GM12878 (cell line): ENCODE measurements around the gene ABCC5. TPM values are rescaled to one million over a fixed set of nuclear protein-coding genes. Genes with fewer than 3 reads are reported as not detected.
A peak's percentile ranks its signal among the peaks of the same experiment; 100 is the strongest.

ENCODE experiments used
- ATAC-seq: fragments of 200-7000 bp; cut with Tn5 transposase; 3 replicates; pipeline ENCODE4 v1.9.1; 2020; ENCODE audit warnings: mild to moderate bottlenecking, moderate library complexity
- BruUV-seq: library from RNA; stranded (reverse); fragments of 400-500 nt; replicated peaks from 2 replicates; lab custom pipeline; 2021; lab: Mats Ljungman, UMichigan
- CTCF ChIA-PET: fragments of 300-600 bp; sonication (Branson Sonifier 250); formaldehyde crosslinking; extraction: SDS; loops from one replicate; lab custom pipeline; 2021; ENCODE audit warnings: inconsistent platforms; lab: Yijun Ruan, JAX
- POLR2A ChIA-PET: fragments of 350-600 bp; formaldehyde crosslinking; extraction: SDS; loops from one replicate; lab custom pipeline; 2021; ENCODE audit warnings: inconsistent platforms; lab: Charles Lee
- RAD21 ChIA-PET: fragments of 300-600 bp; sonication (Branson Sonifier 250); formaldehyde crosslinking; loops from one replicate; lab custom pipeline; 2023; ENCODE audit warnings: antibody characterized with exemption; ENCODE audit not compliant: unreplicated experiment; lab: Charles Lee
- SMC1A ChIA-PET: fragments of 300-600 bp; sonication (Branson Sonifier 250); formaldehyde crosslinking; loops from one replicate; lab custom pipeline; 2023; ENCODE audit not compliant: unreplicated experiment, uncharacterized antibody; lab: Charles Lee
- DNase-seq: peaks from one replicate; pipeline ENCODE4 v3.0.0-alpha.2; 2011; ENCODE audit warnings: low read depth, low spot score
- FAIRE-seq: peaks from 3 replicates; lab custom pipeline; 2011; peaks lifted over from hg19 to GRCh38; lab: Jason Lieb, UNC
- H2AFZ ChIP-seq: 2 replicates; pipeline ENCODE4 v1.6.0; 2011; ENCODE audit warnings: low read depth, low read length, control low read depth; ENCODE audit not compliant: control insufficient read depth
- H3K27ac ChIP-seq: 2 replicates; pipeline ENCODE4 v1.5.1; 2011; ENCODE audit warnings: control low read depth; ENCODE audit not compliant: control insufficient read depth, insufficient read depth
- H3K27me3 ChIP-seq, 2 experiments: replicated peaks in 1 of 2; 2 replicates each; pipeline versions ENCODE4 v1.6.0 to v1.6.1; 2011; ENCODE audit warnings: low read length in 1 of 2; ENCODE audit not compliant: control insufficient read depth in 2 of 2, insufficient read depth in 2 of 2
- H3K36me3 ChIP-seq, 2 experiments: 2 replicates each; pipeline ENCODE4 v1.5.1; 2011; ENCODE audit warnings: low read length in 1 of 2; ENCODE audit not compliant: control insufficient read depth in 2 of 2, insufficient read depth in 2 of 2
- H3K4me1 ChIP-seq: 2 replicates; pipeline ENCODE4 v1.6.1; 2011; ENCODE audit warnings: mild to moderate bottlenecking, low read length, moderate library complexity, mixed read lengths; ENCODE audit not compliant: control insufficient read depth, insufficient read depth
- H3K4me2 ChIP-seq: 2 replicates; pipeline ENCODE4 v1.6.0; 2011; ENCODE audit warnings: control low read depth; ENCODE audit not compliant: control insufficient read depth, insufficient read depth
- H3K4me3 ChIP-seq: fragments of 200-600 bp; sonication (generic); 2 replicates; pipeline ENCODE4 v1.5.1; 2016
- H3K79me2 ChIP-seq: 2 replicates; pipeline ENCODE4 v1.6.0; 2011; ENCODE audit warnings: low read length; ENCODE audit not compliant: control insufficient read depth, insufficient read depth
- H3K9ac ChIP-seq: 2 replicates; pipeline ENCODE4 v1.8.0; 2011; ENCODE audit warnings: low read length, control low read depth, mixed read lengths; ENCODE audit not compliant: control insufficient read depth, insufficient read depth
- H3K9me3 ChIP-seq: replicated peaks from 3 replicates; pipeline ENCODE4 v1.5.1; 2011; ENCODE audit warnings: mild to moderate bottlenecking, low read length; ENCODE audit not compliant: control insufficient read depth, insufficient read depth
- H4K20me1 ChIP-seq: 2 replicates; pipeline ENCODE4 v1.6.0; 2011; ENCODE audit not compliant: control insufficient read depth, insufficient read depth
- BMI1 ChIP-seq: fragments of 450-650 bp; IDR thresholded peaks from 2 replicates; pipeline ENCODE4 v1.6.1; 2016; ENCODE audit warnings: mild to moderate bottlenecking, moderate library complexity, borderline replicate concordance
- GATAD2B ChIP-seq: fragments of 450-650 bp; conservative IDR thresholded peaks from 2 replicates; pipeline ENCODE4 v1.6.1; 2017; ENCODE audit warnings: low read depth, mild to moderate bottlenecking, moderate library complexity
- WGBS: methylation state at CpG from one replicate; pipeline ENCODE4 v1.1.6; 2016; ENCODE audit warnings: low lambda C conversion rate; ENCODE audit not compliant: insufficient replicate concordance, insufficient coverage; ENCODE audit errors: missing lambda C conversion rate; 5-methylcytosine and 5-hydroxymethylcytosine counted together
- in situ Hi-C: fragments of 300-500 bp; cut with MboI; formaldehyde crosslinking; loops from 9 replicates; pipeline ENCODE4 v1.14.3; 2018; ENCODE audit warnings: mixed read lengths
- intact Hi-C: fragments of 100-400 bp; cut with micrococcal nuclease; formaldehyde crosslinking; loops from one replicate; pipeline ENCODE4 v1.14.2; 2022; ENCODE audit not compliant: unreplicated experiment
- polyA plus RNA-seq, 11 experiments: library from polyadenylated mRNA; depleted of rRNA in 4 of 11; unstranded in 6 of 11; stranded (reverse) in 5 of 11; fragments of >200 nt; fragmentation: Nextera tagmentation in 4 of 11; fragmentation: Illumina TruSeq in 1 of 11; extraction: Ambion mirVana in 4 of 11; extraction: Trizol in 1 of 11; gene quantifications; 1 replicate in 1 of 11; 2 replicates in 10 of 11; pipeline versions ENCODE4 v1.2.1 to v1.2.3, GENCODE V29; 2011 to 2016; ENCODE audit warnings: inconsistent platforms in 2 of 11, missing spikeins in 2 of 11, low read depth in 1 of 11
- total RNA-seq, 4 experiments: library from RNA; depleted of rRNA in 3 of 4; stranded (reverse); fragments of >200 nt in 3 of 4; fragmentation: Illumina TruSeq in 1 of 4; extraction: Trizol in 1 of 4; gene quantifications; 2 replicates each; pipeline versions ENCODE4 v1.2.1 to v1.2.3, GENCODE V29; 2013 to 2021
- TF ChIP-seq, protein P1 (sequence below): IDR thresholded peaks from 2 replicates; pipeline ENCODE4 v1.6.1; 2011; ENCODE audit warnings: borderline replicate concordance, low read depth, mild to moderate bottlenecking, moderate library complexity, low read length; ENCODE audit not compliant: insufficient read depth, poor library complexity, severe bottlenecking
- TF ChIP-seq, protein P2 (sequence below): fragments of 450-650 bp; IDR thresholded peaks from 2 replicates; pipeline ENCODE4 v1.6.1; 2018; ENCODE audit warnings: mild to moderate bottlenecking, low read depth, moderate library complexity; ENCODE audit not compliant: partially characterized antibody
- TF ChIP-seq, protein P3 (sequence below): fragments of 450-650 bp; formaldehyde crosslinking; IDR thresholded peaks from 2 replicates; pipeline ENCODE4 v1.5.0; 2022; ENCODE audit warnings: mild to moderate bottlenecking, missing genetic modification characterization
- TF ChIP-seq, protein P4 (sequence below), 3 experiments: IDR thresholded peaks in 2 of 3; conservative IDR thresholded peaks in 1 of 3; 2 replicates each; pipeline ENCODE4 v1.5.1; 2011; ENCODE audit warnings: low read depth in 3 of 3, low read length in 3 of 3, mild to moderate bottlenecking in 3 of 3, control low read depth in 2 of 3, moderate library complexity in 2 of 3, inconsistent platforms in 1 of 3, mixed read lengths in 1 of 3; ENCODE audit not compliant: control insufficient read depth in 2 of 3, insufficient read depth in 1 of 3; ENCODE audit errors: extremely low read depth in 1 of 3

ABCC5 gene
- total and polyA plus RNA-seq, 10 of the 15 experiments (the other 5 are each of a cell fraction or from before 2014, with no cell fraction given), result 6.0 to 17.8 (median 9.7) TPM

DNA sequence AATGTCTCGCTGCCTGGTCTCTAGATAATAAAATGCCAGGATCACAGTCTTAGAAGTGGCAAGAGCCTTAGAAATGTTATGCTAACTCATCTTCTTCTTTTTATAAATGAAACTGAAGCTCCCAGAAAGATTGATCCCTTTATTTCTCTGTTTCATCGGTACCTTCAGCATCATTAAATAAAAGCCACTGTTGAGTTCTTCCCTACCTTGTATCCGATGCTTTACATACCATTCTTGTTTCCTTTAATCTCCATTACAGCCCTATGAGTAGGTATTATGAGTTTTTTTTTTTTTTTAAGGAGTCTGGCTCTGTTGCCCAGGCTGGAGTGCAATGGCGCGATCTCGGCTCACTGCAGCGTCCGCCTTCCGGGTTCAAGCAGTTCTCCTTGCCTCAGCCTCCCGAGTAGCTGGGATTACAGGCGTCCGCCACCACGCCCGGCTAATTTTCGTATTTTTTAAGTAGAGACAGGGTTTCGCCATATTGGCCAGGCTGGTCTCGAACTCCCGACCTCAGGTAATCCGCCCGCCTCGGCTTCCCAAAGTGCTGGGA, 815 bp upstream of the ABCC5 start (continued):
- no peak for TF ChIP-seq GATAD2B
- TF ChIP-seq, protein P1, sequence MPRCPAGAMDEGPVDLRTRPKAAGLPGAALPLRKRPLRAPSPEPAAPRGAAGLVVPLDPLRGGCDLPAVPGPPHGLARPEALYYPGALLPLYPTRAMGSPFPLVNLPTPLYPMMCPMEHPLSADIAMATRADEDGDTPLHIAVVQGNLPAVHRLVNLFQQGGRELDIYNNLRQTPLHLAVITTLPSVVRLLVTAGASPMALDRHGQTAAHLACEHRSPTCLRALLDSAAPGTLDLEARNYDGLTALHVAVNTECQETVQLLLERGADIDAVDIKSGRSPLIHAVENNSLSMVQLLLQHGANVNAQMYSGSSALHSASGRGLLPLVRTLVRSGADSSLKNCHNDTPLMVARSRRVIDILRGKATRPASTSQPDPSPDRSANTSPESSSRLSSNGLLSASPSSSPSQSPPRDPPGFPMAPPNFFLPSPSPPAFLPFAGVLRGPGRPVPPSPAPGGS, result no peak
- TF ChIP-seq, all 136 proteins: peak for 0

DNA sequence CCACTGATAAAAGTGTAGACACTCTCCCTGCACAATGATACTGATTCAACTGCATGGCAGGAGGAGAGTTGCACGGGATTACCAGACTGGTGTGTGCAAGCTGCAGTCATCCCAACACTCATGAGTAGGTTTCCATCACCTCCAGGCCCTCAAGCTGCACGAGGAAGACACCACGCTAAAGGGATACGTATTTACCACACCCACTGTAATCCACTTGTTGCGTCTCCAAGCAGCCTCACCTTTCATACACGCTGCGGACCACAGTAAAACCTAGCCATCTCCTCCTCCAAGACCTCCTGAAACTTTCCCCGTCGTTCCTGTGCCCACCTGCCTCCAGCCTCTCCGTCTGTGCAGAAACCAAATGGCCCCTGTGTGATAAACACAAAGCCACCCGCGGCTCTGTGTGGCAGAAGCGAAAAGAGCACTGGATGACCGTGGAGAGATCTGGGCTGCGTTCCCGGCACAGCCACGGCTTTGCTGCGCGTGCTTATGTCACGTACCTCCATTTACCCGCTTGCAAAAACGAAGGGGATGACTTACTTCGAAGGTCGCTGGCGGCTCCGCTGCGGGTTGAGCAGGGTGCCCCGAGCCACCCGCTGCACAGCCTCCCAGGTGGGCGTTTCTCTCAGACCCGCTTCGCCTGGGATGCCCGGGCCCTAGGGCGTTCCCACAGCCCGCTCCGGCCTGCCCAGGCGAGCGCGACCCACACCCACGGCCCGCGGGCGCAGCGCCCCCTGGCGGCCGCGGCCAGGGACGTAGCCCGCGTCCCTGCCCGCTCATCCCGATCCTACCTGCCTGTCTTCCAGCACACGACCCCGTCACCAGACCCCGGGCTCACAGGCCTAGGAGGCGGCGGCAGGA, 643 bp downstream of the ABCC5 start:
- in situ Hi-C loops (loop anchor here (5.0 kb wide), 1 partner anchor 125 kb away; no protein-coding TSS in a partner anchor), intact Hi-C loops (loop anchor here (1.0 to 10.0 kb wide), 3 partner anchors 112 to 238 kb away; no protein-coding TSS in a partner anchor)
- TSS peak; percentile 44 for BruUV-seq
- ChIA-PET POLR2A (interaction anchor here (1.0 kb wide), 1 partner anchor 121 kb away, joined by 4 read pairs; no protein-coding TSS in a partner anchor), CTCF (interaction anchor here (0.6 to 5.0 kb wide), 19 partner anchors 10 to 1239 kb away, joined by 3 to 84 read pairs (median 5); partner anchors contain the start of gene EEF1AKMT4), RAD21 (interaction anchor here (0.8 to 5.7 kb wide), 9 partner anchors 10 to 233 kb away, joined by 4 to 42 read pairs (median 6); partner anchors contain the start of genes EEF1AKMT4, EIF2B5 and PARL), SMC1A (interaction anchor here (0.6 to 3.1 kb wide), 11 partner anchors 9 to 122 kb away, joined by 3 to 32 read pairs (median 5); no protein-coding TSS in a partner anchor)
- Histone ChIP-seq H3K36me3 (no peaks in the 10 kb centered on the region), H4K20me1 (no peaks in the 10 kb centered on the region), H3K9me3 (no peaks in the 10 kb centered on the region), H3K4me3 (peak overlapping the region; percentile 97), H3K27ac (no peak overlapping the region; the same call in 1 of the 2 replicates), H3K4me1 (peaks cover 6% of the 10 kb centered on the region), H3K79me2 (no peaks in the 10 kb centered on the region), H2AFZ (peak overlapping the region; percentile 100), H3K9ac (peak overlapping the region; percentile 49; the same call in 1 of the 2 replicates), H3K27me3 (no peaks in the 10 kb centered on the region), H3K4me2 (peak overlapping the region; percentile 86)
- peak; percentile 93 for ATAC-seq
- WGBS, result 37% methylated on average over 57 of the region's 57 CpGs
- DNase-seq, result no peak
- no peak for FAIRE-seq
- no peak for TF ChIP-seq BMI1
- TF ChIP-seq, protein P2, sequence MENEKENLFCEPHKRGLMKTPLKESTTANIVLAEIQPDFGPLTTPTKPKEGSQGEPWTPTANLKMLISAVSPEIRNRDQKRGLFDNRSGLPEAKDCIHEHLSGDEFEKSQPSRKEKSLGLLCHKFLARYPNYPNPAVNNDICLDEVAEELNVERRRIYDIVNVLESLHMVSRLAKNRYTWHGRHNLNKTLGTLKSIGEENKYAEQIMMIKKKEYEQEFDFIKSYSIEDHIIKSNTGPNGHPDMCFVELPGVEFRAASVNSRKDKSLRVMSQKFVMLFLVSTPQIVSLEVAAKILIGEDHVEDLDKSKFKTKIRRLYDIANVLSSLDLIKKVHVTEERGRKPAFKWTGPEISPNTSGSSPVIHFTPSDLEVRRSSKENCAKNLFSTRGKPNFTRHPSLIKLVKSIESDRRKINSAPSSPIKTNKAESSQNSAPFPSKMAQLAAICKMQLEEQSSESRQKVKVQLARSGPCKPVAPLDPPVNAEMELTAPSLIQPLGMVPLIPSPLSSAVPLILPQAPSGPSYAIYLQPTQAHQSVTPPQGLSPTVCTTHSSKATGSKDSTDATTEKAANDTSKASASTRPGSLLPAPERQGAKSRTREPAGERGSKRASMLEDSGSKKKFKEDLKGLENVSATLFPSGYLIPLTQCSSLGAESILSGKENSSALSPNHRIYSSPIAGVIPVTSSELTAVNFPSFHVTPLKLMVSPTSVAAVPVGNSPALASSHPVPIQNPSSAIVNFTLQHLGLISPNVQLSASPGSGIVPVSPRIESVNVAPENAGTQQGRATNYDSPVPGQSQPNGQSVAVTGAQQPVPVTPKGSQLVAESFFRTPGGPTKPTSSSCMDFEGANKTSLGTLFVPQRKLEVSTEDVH, result no peak
- TF ChIP-seq, protein P3, sequence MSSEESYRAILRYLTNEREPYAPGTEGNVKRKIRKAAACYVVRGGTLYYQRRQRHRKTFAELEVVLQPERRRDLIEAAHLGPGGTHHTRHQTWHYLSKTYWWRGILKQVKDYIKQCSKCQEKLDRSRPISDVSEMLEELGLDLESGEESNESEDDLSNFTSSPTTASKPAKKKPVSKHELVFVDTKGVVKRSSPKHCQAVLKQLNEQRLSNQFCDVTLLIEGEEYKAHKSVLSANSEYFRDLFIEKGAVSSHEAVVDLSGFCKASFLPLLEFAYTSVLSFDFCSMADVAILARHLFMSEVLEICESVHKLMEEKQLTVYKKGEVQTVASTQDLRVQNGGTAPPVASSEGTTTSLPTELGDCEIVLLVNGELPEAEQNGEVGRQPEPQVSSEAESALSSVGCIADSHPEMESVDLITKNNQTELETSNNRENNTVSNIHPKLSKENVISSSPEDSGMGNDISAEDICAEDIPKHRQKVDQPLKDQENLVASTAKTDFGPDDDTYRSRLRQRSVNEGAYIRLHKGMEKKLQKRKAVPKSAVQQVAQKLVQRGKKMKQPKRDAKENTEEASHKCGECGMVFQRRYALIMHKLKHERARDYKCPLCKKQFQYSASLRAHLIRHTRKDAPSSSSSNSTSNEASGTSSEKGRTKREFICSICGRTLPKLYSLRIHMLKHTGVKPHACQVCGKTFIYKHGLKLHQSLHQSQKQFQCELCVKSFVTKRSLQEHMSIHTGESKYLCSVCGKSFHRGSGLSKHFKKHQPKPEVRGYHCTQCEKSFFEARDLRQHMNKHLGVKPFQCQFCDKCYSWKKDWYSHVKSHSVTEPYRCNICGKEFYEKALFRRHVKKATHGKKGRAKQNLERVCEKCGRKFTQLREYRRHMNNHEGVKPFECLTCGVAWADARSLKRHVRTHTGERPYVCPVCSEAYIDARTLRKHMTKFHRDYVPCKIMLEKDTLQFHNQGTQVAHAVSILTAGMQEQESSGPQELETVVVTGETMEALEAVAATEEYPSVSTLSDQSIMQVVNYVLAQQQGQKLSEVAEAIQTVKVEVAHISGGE, result no peak
- TF ChIP-seq, protein P4, sequence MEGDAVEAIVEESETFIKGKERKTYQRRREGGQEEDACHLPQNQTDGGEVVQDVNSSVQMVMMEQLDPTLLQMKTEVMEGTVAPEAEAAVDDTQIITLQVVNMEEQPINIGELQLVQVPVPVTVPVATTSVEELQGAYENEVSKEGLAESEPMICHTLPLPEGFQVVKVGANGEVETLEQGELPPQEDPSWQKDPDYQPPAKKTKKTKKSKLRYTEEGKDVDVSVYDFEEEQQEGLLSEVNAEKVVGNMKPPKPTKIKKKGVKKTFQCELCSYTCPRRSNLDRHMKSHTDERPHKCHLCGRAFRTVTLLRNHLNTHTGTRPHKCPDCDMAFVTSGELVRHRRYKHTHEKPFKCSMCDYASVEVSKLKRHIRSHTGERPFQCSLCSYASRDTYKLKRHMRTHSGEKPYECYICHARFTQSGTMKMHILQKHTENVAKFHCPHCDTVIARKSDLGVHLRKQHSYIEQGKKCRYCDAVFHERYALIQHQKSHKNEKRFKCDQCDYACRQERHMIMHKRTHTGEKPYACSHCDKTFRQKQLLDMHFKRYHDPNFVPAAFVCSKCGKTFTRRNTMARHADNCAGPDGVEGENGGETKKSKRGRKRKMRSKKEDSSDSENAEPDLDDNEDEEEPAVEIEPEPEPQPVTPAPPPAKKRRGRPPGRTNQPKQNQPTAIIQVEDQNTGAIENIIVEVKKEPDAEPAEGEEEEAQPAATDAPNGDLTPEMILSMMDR (IDR thresholded peaks at IDR 0.05 in 2 of 3, conservative IDR thresholded peaks at IDR 0.05 in 1 of 3; ENCODE audit: control insufficient read depth in 2 of 3, extremely low read depth in 1 of 3, insufficient read depth in 1 of 3, low read depth in 3 of 3, low read length in 3 of 3), result peak; percentile 71 to 88 (median 75)
